Adrenal gland (tissue), 5 donors: Measurements from ENCODE around the gene SLCO2A1.

Experiments
- CTCF ChIP-seq, 6 experiments: fragments of 450-650 bp in 4 of 6; fragments of 200-600 bp in 2 of 6; sonication (generic) in 1 of 6; IDR thresholded peaks; 1 replicate in 5 of 6; 2 replicates in 1 of 6; pipeline versions ENCODE4 v1.5.1 to v1.8.0; 2016 to 2021; ENCODE audit warnings: antibody characterized with exemption in 6 of 6, mild to moderate bottlenecking in 2 of 6, moderate library complexity in 1 of 6
- POLR2A ChIP-seq, 2 donors: fragments of 450-650 bp; IDR thresholded peaks; one replicate each; pipeline ENCODE4 v1.6.1; 2017; ENCODE audit warnings: antibody characterized with exemption in 2 of 2, mild to moderate bottlenecking in 2 of 2, moderate library complexity in 1 of 2
- donor health status: DM: no; HTN: no; CAD: no.

GRCh38 chr3:133934996-133935842 is 94.5 kb downstream of the SLCO2A1 start:
- TF ChIP-seq POLR2A (IDR thresholded peaks at IDR 0.05): no peak
- no peak for TF ChIP-seq CTCF (IDR thresholded peaks at IDR 0.05)
